Measurements from ENCODE around the gene SMYD3.

- TF ChIP-seq POLR2AphosphoS5 (IDR thresholded peaks at IDR 0.05; ENCODE audit: low read depth, low read length) = no peak
- no peak for TF ChIP-seq REST (IDR thresholded peaks at IDR 0.05; ENCODE audit: insufficient read depth in 1 of 2, low read depth in 2 of 2, low read length in 2 of 2)
- TF ChIP-seq SIN3A (IDR thresholded peaks at IDR 0.05; ENCODE audit: borderline replicate concordance, insufficient read depth, low read length) = no peak
Measured at GRCh38 chr1:246519514-246519913, 12.4 kb upstream of the SMYD3 start.
